22Rv1 (cell line): ENCODE measurements around the gene DIP2C.

Experiments
- H3K27ac ChIP-seq: fragments of 450-650 bp; 2 replicates; pipeline ENCODE4 v1.5.1; 2017
- CTCF ChIP-seq: fragments of 450-650 bp; IDR thresholded peaks from 2 replicates; pipeline ENCODE4 v1.5.1; 2017; ENCODE audit warnings: mild to moderate bottlenecking
- ZFX ChIP-seq: fragments of 450-650 bp; IDR thresholded peaks from 2 replicates; pipeline ENCODE4 v1.6.1; 2017; ENCODE audit warnings: antibody characterized with exemption, borderline replicate concordance

The DIP2C gene

GRCh38 chr10:521261-522250, 167.9 kb downstream of the DIP2C start:
- TF ChIP-seq CTCF, result no peak
- TF ChIP-seq ZFX, result no peak
- H3K27ac ChIP-seq, result no peak overlapping the region

DNA sequence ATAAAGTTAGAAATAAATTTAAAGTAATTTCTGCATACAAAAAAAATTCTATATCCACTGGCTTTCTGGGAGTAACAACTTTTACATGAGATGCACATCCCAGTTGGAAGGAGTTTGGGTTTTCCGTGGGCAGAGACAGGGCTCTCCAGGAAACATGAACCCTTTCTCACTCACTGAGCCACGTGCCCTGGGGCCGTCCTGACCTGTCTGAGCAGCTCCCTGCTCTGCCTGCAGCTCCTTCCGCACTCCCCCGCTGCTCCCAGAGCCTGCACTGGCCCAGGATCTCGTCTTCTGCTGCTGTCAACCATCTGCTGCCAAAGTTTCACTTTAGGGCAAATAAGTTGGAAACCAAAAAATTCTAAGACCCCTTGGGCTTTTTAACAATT, 169.1 kb downstream of the DIP2C start:
- TF ChIP-seq ZFX, result no peak
- no peak for TF ChIP-seq CTCF
- no peak overlapping the region for H3K27ac ChIP-seq

DNA sequence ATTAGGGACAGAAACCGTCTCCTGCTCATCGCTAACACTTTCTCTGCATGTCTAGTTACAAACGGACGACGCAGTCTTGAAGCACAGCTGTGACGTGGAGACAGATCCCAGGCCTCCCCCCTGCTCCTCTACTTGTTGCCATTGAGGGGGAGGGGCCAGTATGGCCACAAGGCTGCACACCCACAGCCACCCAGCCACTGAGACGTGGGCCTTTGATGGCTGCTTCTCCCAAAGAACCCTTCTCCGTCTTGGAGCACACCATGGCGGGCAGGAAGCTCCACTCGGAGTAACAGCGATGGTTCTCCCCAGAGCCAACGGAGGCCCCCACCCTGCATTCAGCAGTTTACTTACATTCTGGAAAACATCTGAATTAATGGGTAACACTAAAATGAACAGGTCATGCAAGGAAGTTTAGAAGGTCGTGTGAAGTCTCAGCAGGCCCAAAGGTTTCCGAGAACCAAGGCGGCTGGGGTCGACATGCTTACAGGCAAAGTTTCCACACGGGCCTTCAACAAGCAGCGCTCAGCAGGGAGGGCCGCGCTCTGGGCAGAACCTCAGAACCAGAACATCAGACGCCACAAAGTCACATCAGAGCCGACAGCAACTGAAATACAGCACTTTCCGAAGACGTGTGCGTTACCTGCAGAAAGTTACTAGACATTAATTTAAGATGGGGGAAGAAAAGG, 169.6 kb downstream of the DIP2C start:
- H3K27ac ChIP-seq, result no peak overlapping the region
- TF ChIP-seq ZFX, result no peak
- no peak for TF ChIP-seq CTCF

DNA sequence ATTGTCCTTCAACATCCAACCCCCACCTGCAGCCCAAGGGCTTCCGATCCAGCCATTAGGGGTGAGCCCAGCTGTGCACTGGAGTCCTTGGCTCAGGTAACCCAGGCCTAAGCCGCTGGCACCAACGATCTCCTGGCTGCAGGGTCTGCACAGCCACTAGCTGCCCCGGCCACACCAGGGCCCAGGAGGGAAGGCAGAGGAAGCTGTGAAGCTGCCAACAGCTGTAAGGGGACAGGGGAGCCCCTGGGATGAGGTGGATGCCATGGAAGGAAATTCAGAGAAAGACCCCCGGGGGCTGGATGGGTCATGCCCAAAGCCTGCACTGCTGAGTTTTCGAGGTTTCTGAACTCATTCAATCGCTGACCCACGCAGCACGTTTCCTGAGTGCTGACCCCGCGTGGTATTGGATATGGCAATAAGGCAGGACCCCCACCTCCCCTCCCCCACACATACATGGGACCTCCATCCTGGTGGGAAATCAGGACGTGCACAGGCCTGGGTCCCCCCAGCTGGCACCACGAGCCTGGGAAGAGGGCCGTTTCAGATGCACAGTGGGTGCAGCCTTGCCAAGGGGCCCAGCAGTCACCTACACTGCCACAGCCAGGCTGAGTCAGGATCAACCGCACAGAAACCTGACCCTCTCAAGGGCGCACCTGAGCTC, 170.3 kb downstream of the DIP2C start:
- TF ChIP-seq ZFX (no peak), CTCF (no peak)

DNA sequence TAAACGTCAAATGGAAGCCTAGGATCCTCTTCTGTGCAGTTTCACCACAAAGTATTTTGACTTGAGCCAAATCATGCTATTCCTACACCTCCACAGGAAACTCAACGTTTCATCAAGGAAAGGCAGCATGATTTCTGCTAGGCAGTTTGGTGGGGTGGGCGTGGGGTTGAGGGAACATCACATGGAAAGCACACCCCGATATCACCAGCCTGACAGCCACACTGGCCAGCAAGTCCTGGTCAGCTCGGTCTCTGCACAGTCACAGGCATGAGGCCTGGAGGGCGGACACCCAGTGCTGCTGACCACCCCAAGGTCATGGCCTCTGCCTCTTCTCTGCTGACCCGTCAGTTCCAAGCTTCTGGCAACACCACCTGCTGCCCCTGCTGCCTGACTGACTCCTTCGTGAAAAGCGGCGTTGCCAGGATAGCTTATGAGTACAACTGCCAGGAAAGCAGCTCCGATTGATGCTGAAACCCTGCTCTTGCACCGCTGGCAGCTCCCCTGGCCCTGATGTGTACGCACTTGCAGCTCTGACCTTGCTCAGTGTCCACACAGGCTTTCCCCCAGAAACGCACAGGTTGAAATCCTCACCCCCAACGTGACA, 171.5 kb downstream of the DIP2C start:
- TF ChIP-seq ZFX, result no peak
- TF ChIP-seq CTCF, result no peak
- no peak overlapping the region for H3K27ac ChIP-seq

More for the DNA sequence above, 170.3 kb downstream of the DIP2C start:
- H3K27ac ChIP-seq, result no peak overlapping the region

GRCh38 chr10:517241-517830, 172.1 kb downstream of the DIP2C start:
- TF ChIP-seq CTCF (no peak), ZFX (no peak)
- H3K27ac ChIP-seq, result no peak overlapping the region
